ENCODE results near the gene TSPAN7. TPM values are rescaled to one million over a fixed set of nuclear protein-coding genes. Genes with fewer than 3 reads are reported as not detected.

The TSPAN7 gene
- polyA plus RNA-seq, 4 donors = 52.6 to 76.6 (median 61.0) TPM

DNA sequence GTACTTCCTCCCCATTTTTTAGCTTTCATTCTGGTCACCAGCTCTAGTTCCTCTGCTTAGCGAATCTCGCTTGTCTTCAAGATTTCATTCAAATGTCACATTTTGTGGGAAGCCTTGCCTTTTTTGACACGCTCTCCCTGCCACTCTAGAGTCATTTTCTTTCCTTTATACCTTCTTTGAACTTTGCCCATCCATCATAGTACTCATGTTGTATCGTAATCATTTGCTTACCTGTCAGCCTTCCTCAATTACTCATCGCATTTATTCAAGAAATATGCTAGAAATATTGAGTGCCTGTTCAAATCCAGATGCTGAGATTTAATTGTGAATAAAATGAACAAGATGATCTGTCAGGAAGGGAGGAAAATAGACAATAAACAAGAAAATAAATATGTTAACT is 21.8 kb downstream of the TSPAN7 start:
- DNase-seq (ENCODE audit: low read depth in 4 of 4, low spot score in 3 of 4) = no peak

DNA sequence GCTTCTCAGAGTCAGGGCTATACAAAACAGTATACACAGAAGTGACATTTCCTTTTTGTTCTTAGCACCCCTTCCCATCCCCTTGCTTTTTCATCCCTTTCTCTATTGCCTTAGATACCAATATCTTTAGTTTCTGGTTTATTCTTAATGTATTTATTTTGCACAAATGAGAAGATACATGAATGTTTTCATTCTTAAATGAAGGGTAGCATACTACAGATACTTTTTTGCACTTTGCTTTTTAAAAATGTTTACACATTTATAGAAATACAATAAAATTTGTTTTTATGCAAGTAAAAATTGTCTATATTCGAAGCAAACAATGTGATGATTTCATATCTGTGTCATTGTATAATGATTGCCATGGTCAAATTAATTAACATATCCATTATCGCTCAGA is 33.1 kb downstream of the TSPAN7 start:
- DNase-seq (ENCODE audit: low read depth in 4 of 4, low spot score in 3 of 4) = no peak

DNA sequence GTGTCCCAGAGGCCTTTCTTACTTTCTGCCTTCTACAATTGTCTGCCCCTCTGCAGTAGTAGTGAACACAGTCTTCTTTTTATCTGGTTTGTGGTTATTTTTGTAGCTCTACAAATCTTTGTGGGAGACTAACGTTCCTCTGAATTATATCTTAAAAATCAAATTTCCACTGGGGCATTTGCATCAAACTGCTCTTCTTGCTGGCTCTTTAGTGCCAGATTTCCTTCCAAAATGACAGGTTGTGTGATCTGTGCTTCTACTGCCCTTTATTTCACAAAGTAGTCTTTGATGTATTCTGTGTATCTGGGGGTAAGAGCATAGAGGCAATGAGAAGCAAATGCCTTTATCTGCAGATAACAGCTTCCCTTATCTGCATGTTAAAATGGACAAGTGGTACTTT is 34.5 kb downstream of the TSPAN7 start:
- no peak for DNase-seq (ENCODE audit: low read depth in 4 of 4, low spot score in 3 of 4)

- no peak for DNase-seq (ENCODE audit: low read depth in 4 of 4, low spot score in 3 of 4)
These were observed 35.6 kb downstream of the TSPAN7 start for GRCh38 chrX:38596939-38597338.

DNA sequence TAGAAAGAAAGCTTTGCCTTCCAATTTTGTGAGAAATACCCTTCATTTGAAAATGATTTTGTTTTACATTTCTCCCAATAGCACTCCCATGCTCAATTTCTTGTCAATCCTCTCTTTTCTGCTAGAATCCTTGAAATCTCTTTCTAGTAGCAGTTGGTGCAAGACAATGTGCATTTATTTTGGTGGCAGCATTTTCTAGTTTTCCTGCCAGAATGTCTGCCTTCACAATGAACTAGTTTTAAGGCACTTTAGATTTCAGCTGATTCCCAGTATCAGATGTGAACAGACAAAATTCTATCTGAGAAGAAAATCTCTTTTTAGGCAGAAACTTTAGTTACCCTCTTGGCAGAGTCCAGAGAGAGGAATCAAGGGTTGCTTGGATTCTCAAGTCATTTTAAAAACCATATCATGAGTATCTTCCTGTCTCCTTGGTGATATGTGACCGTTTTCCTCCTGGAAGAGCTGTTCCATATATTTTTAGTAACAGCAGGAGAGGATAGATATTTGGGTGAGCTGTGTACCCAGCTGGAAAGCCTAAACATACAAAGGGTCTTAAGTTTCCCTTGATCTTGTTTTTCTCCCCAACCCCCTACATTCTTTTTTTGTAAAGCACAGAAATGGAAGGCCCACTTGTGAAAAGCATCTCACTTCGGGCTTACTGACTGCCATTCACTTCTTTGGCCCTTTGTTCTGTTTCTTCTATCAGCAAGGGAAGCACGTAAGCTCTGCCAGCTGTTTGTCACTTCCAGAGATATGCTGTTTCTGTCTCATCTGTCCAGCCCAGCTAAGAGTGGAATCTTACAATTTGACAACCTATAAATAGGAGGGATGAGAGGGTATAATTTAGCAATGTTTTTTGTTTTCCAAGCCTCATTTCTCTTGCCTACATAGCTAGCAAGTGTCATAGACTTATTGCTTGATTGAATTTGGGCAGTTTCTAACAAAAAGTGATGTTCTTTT is 38.7 kb downstream of the TSPAN7 start:
- DNase-seq (ENCODE audit: low read depth in 4 of 4, low spot score in 3 of 4) = no peak

DNA sequence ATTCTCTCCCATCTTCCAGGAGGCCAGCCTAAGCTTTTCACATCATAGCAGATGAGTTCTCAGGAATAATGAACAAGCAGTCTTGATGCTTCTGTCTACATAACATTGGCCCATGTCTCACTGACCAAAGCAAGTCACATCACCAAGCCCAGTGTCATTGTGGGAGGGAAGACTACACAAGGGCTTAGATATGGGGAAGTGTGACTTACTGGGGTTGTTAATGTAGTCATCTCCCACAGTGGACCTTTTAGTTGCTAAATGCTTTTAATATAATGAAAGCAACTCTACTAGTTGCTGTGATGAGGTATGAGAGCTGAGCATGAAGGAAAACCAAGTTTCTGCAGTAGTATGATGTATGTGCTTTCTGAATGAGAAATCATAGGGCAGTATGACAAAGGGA is 40.5 kb downstream of the TSPAN7 start:
- no peak for DNase-seq (ENCODE audit: low read depth in 4 of 4, low spot score in 3 of 4)

DNA sequence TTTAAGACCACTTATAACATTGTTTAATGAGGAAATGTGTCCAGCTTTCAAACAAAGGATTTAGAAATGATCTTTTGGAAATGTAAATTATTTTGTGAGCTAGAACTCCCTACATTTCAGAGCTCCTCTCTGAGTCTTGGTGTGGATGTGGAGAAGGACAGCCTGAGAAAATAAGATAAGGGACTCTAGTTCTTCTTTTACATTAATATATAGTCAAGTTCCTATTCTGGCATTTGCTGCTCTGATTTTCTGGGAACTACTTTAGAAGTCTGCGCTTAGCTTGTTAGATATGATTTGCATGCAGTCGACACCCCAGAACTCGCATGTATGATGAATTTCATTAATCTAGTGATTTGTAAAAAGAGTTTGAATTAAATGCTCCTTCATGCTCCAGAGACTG is 45.5 kb downstream of the TSPAN7 start:
- DNase-seq (ENCODE audit: low read depth in 4 of 4, low spot score in 3 of 4) = no peak

DNA sequence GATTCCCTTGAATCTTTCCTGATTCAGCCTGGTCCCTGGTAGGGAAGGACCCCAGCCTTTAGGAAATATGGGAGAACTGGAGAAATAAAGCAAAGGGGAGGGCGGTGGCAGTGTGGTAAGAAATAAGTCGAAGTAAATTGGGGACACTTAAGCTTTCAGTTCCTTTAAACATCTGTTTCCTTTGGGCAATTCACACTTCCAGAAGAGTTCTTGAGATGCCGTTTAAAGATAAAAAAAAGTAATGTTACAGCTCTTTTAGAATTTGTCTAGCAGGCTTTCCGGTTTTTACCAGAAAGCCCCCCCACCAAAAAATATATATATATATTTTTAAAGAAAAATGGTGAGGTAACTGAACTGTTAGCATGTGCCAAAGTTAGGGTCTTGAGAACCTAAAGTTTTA is 46.6 kb downstream of the TSPAN7 start:
- DNase-seq (ENCODE audit: low read depth in 4 of 4, low spot score in 3 of 4) = no peak

DNA sequence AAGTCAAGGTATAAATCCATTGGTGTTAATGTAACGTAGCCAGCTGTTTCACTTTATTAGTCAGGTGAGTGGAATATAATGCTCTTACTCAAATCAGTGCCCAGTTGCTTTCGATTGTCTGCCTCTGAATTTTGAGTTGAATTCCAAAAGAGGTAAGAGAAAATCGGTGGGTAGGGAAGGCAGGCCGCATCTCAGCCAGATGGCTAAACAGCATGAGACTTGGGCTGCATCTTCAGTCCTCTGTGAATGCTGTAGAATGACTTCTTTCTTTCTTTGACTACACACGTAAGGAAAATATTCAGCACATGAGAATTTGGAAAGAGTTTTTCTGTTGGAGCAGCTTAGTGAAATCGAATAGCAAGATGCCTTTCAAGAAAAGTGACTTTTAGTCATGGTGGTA is 49.5 kb downstream of the TSPAN7 start:
- no peak for DNase-seq (ENCODE audit: low read depth in 4 of 4, low spot score in 3 of 4)

GRCh38 chrX:38612281-38612680 is 50.9 kb downstream of the TSPAN7 start:
- DNase-seq (ENCODE audit: low read depth in 4 of 4, low spot score in 3 of 4) = no peak

GRCh38 chrX:38614485-38614884 is 53.1 kb downstream of the TSPAN7 start:
- no peak for DNase-seq (ENCODE audit: low read depth in 4 of 4, low spot score in 3 of 4)

DNA sequence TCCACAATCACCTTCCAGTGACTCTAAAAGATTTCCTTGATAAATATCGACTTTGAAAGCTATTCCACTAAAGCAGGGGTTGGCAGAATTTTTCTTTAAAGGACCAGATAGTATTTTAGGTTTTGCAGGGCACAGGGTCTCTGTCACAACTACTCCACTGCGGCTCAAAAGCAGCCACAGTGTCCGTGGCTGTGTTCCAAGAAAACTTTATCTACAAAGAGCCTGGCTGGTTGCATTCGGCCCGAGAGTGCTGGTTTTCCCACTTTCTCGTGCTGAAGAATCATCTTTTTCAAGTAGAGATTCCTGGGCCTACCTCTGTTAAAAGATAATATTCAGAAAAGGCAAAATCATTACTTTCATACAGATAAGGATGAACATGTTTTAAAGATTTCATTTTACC is 55.6 kb downstream of the TSPAN7 start:
- no peak for DNase-seq (ENCODE audit: low read depth in 4 of 4, low spot score in 3 of 4)

DNA sequence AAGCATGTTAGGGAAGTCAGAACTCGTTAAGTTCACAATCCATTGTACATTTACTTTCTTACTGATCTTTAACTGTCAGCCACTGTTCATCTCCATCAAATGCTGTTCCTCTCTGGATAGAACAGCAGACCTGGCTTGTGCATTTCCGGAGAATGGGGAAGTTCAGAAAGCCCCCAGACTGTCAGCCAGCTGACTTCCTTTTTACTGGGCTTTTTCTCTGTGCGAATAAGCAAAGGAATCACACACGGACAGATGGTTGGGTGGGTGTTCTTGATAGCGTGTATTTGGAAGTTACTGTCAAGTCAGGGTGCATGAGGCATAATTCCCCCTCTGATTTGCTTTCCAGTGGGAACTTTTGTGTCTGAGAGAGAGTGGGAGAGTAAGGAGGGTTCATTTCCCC is 56.8 kb downstream of the TSPAN7 start:
- no peak for DNase-seq (ENCODE audit: low read depth in 4 of 4, low spot score in 3 of 4)

- no peak for DNase-seq (ENCODE audit: low read depth in 4 of 4, low spot score in 3 of 4)
These were observed 59.3 kb downstream of the TSPAN7 start for GRCh38 chrX:38620623-38621022.

GRCh38 chrX:38626296-38626695 is 65.0 kb downstream of the TSPAN7 start:
- no peak for DNase-seq (ENCODE audit: low read depth in 4 of 4, low spot score in 3 of 4)

- DNase-seq (ENCODE audit: low read depth in 4 of 4, low spot score in 3 of 4) = no peak
These were observed 66.3 kb downstream of the TSPAN7 start for GRCh38 chrX:38627683-38628082.

- no peak for DNase-seq (ENCODE audit: low read depth in 4 of 4, low spot score in 3 of 4)
These were observed 67.2 kb downstream of the TSPAN7 start for GRCh38 chrX:38628587-38628986.

- no peak for DNase-seq (ENCODE audit: low read depth in 4 of 4, low spot score in 3 of 4)
These were observed 71.2 kb downstream of the TSPAN7 start for GRCh38 chrX:38632516-38632915.

GRCh38 chrX:38634665-38635064 is 73.3 kb downstream of the TSPAN7 start:
- DNase-seq (ENCODE audit: low read depth in 4 of 4, low spot score in 3 of 4) = no peak

- DNase-seq (ENCODE audit: low read depth in 4 of 4, low spot score in 3 of 4) = no peak
These were observed 75.8 kb downstream of the TSPAN7 start for GRCh38 chrX:38636949-38637819.

DNA sequence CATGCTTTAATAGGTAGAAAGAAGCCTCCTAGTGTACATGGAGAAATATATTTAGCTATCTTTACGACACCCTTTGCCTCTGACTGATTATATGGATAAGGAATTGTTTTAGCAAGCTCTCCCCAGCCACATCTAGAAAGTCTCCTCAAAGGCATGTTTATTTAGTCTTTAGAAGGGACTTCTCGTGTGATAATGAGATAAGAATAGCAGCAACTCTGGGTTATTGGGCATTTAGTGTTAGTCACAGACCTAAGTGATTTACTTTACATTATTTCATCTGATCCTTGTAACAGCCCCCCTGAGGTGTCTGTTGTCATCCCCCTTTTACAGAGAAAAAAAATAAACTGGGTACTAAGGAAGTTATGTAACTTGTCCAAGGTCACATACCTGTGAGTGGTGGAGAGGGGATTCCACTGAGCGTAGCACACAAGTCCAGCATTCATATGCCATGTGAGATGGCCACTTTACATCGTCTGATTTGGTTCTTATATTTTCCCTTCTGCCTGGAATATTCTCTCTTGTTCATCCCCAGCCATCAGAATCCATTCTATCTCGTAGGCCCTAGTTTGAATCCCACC is 77.7 kb downstream of the TSPAN7 start:
- DNase-seq (ENCODE audit: low read depth in 4 of 4, low spot score in 3 of 4) = no peak

Measured in right renal pelvis (tissue), 4 donors.